Erythroblast (primary cell): ENCODE measurements around the gene LRP1B.

Experiments used
- GATA1 ChIP-seq: IDR thresholded peaks from 2 replicates; pipeline ENCODE4 v1.6.1; 2011; ENCODE audit warnings: low read depth, mild to moderate bottlenecking, control low read depth, low read length, moderate library complexity
- POLR2A ChIP-seq: IDR thresholded peaks from 2 replicates; pipeline ENCODE4 v1.6.1; 2011; ENCODE audit warnings: mild to moderate bottlenecking, low read length

- TF ChIP-seq POLR2A (no peak), GATA1 (no peak)
Measured at GRCh38 chr2:140498360-140498759, 1632.5 kb downstream of the LRP1B start.
